Gastrocnemius medialis (tissue), 4 donors: ENCODE results near the gene WDR35.

ENCODE experiments used
- POLR2A ChIP-seq, 2 donors: fragments of 450-650 bp; IDR thresholded peaks; one replicate each; pipeline ENCODE4 v1.6.1; 2017; ENCODE audit warnings: antibody characterized with exemption in 2 of 2, mild to moderate bottlenecking in 2 of 2, moderate library complexity in 2 of 2
- TF ChIP-seq, protein P1 (sequence below), 5 experiments: fragments of 450-650 bp in 3 of 5; fragments of 200-600 bp in 2 of 5; sonication (generic) in 2 of 5; IDR thresholded peaks in 4 of 5; conservative IDR thresholded peaks in 1 of 5; 1 replicate in 4 of 5; 2 replicates in 1 of 5; pipeline ENCODE4 v1.5.1; 2016 to 2019; ENCODE audit warnings: antibody characterized with exemption in 5 of 5, mild to moderate bottlenecking in 3 of 5, moderate library complexity in 3 of 5

DNA sequence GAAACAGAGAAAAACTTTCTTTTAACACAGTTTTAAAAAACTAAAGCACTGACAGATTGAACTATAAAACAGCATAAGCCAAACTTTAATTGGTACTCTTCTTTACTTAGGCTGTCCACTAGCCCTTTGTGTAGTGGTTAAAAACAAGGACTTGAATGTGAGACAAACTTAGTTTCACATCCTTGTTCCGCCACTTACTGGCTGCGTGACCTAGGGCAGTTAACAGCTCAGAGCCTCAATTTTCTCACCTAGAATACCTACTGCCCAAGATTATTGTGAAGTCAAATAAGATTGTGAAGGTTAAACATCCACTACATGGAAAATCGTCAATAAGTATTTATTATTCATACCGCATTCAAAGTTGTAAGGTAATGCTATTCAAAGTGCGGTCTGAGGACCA is 2.0 kb downstream of the WDR35 start:
- TF ChIP-seq, protein P1, sequence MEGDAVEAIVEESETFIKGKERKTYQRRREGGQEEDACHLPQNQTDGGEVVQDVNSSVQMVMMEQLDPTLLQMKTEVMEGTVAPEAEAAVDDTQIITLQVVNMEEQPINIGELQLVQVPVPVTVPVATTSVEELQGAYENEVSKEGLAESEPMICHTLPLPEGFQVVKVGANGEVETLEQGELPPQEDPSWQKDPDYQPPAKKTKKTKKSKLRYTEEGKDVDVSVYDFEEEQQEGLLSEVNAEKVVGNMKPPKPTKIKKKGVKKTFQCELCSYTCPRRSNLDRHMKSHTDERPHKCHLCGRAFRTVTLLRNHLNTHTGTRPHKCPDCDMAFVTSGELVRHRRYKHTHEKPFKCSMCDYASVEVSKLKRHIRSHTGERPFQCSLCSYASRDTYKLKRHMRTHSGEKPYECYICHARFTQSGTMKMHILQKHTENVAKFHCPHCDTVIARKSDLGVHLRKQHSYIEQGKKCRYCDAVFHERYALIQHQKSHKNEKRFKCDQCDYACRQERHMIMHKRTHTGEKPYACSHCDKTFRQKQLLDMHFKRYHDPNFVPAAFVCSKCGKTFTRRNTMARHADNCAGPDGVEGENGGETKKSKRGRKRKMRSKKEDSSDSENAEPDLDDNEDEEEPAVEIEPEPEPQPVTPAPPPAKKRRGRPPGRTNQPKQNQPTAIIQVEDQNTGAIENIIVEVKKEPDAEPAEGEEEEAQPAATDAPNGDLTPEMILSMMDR (IDR thresholded peaks at IDR 0.05 in 4 of 5, conservative IDR thresholded peaks at IDR 0.05 in 1 of 5): no peak
- no peak for TF ChIP-seq POLR2A (IDR thresholded peaks at IDR 0.05)
